ENCODE data around the gene TNFRSF1A.
A peak's percentile ranks its signal among the peaks of the same experiment; 100 is the strongest.

Gene TNFRSF1A

GRCh38 chr12:6311822-6312528 is 29.9 kb downstream of the TNFRSF1A start:
- TF ChIP-seq CTCF (IDR thresholded peaks at IDR 0.05; ENCODE audit: low read depth, low read length): no peak
- H3K4me3 ChIP-seq (replicated peaks in 1 of 2; ENCODE audit: low read depth in 2 of 2, low read length in 2 of 2): no peak overlapping the region
- DNase-seq (ENCODE audit: low read depth in 2 of 2): no peak

GRCh38 chr12:6310771-6311610 is 30.9 kb downstream of the TNFRSF1A start:
- H3K4me3 ChIP-seq (replicated peaks in 1 of 2; ENCODE audit: low read depth in 2 of 2, low read length in 2 of 2): peak overlapping the region in 1 of 2 donors; percentile 8
- TF ChIP-seq CTCF (IDR thresholded peaks at IDR 0.05; ENCODE audit: low read depth, low read length): no peak
- DNase-seq (ENCODE audit: low read depth in 2 of 2): no peak

- TF ChIP-seq CTCF (IDR thresholded peaks at IDR 0.05; ENCODE audit: low read depth, low read length): no peak
- no peak for DNase-seq (ENCODE audit: low read depth in 2 of 2)
- no peak overlapping the region for H3K4me3 ChIP-seq (replicated peaks in 1 of 2; ENCODE audit: low read depth in 2 of 2, low read length in 2 of 2)
These were observed 34.3 kb downstream of the TNFRSF1A start for GRCh38 chr12:6307529-6307928.

GRCh38 chr12:6306599-6307220 is 35.2 kb downstream of the TNFRSF1A start:
- H3K4me3 ChIP-seq (replicated peaks in 1 of 2; ENCODE audit: low read depth in 2 of 2, low read length in 2 of 2): no peak overlapping the region
- TF ChIP-seq CTCF (IDR thresholded peaks at IDR 0.05; ENCODE audit: low read depth, low read length): no peak
- no peak for DNase-seq (ENCODE audit: low read depth in 2 of 2)

GRCh38 chr12:6306151-6306550 is 35.7 kb downstream of the TNFRSF1A start:
- no peak for DNase-seq (ENCODE audit: low read depth in 2 of 2)
- TF ChIP-seq CTCF (IDR thresholded peaks at IDR 0.05; ENCODE audit: low read depth, low read length): no peak
- H3K4me3 ChIP-seq (replicated peaks in 1 of 2; ENCODE audit: low read depth in 2 of 2, low read length in 2 of 2): no peak overlapping the region

- no peak for TF ChIP-seq CTCF (IDR thresholded peaks at IDR 0.05; ENCODE audit: low read depth, low read length)
- no peak for DNase-seq (ENCODE audit: low read depth in 2 of 2)
- no peak overlapping the region for H3K4me3 ChIP-seq (replicated peaks in 1 of 2; ENCODE audit: low read depth in 2 of 2, low read length in 2 of 2)
These were observed 38.8 kb downstream of the TNFRSF1A start for GRCh38 chr12:6303071-6303470.

Measured in cardiac fibroblast (primary cell).